Inferior parietal cortex (tissue), 1 donor: ENCODE results near the gene SSH2.
"Not testable (repeated sequence)": the region's sequence is repeated elsewhere in the genome, so short reads cannot be mapped to it uniquely, and the experiment has no call there.

Source experiments
- DNase-seq: peaks from one replicate; pipeline ENCODE4 v3.0.0-alpha.2; 2016; ENCODE audit errors: extremely low spot score

Gene SSH2

GRCh38 chr17:29929006-29929532 lies 959 bp downstream of the SSH2 start:
- DNase-seq: peak; percentile 59

- DNase-seq: no peak
Observed at GRCh38 chr17:29927546-29927945, 2.5 kb downstream of the SSH2 start.

- DNase-seq: no peak
Observed at GRCh38 chr17:29924786-29925185, 5.2 kb downstream of the SSH2 start.

GRCh38 chr17:29918922-29919856 lies 10.8 kb downstream of the SSH2 start:
- no peak for DNase-seq

GRCh38 chr17:29918016-29918415 lies 12.0 kb downstream of the SSH2 start:
- no peak for DNase-seq

- peak; percentile 13 for DNase-seq
Observed at GRCh38 chr17:29914819-29915537, 15.1 kb downstream of the SSH2 start.

- DNase-seq: no peak
Observed at GRCh38 chr17:29911641-29912177, 18.3 kb downstream of the SSH2 start.

GRCh38 chr17:29909236-29910003 lies 20.6 kb downstream of the SSH2 start:
- no peak for DNase-seq

- no peak for DNase-seq
Observed at GRCh38 chr17:29906969-29907368, 23.1 kb downstream of the SSH2 start.

GRCh38 chr17:29905879-29906167 lies 24.2 kb downstream of the SSH2 start:
- no peak for DNase-seq

GRCh38 chr17:29905086-29905878 lies 24.7 kb downstream of the SSH2 start:
- no peak for DNase-seq

- DNase-seq: no peak
Observed at GRCh38 chr17:29903471-29903870, 26.6 kb downstream of the SSH2 start.

GRCh38 chr17:29897136-29897535 lies 32.9 kb downstream of the SSH2 start:
- DNase-seq: not testable (repeated sequence)

GRCh38 chr17:29892201-29892600 lies 37.8 kb downstream of the SSH2 start:
- DNase-seq: no peak

GRCh38 chr17:29891131-29891530 lies 38.9 kb downstream of the SSH2 start:
- no peak for DNase-seq

GRCh38 chr17:29885031-29885640 lies 44.9 kb downstream of the SSH2 start:
- DNase-seq: no peak

- DNase-seq: no peak
Observed at GRCh38 chr17:29883497-29883896, 46.5 kb downstream of the SSH2 start.

GRCh38 chr17:29881256-29881655 lies 48.8 kb downstream of the SSH2 start:
- no peak for DNase-seq

- DNase-seq: no peak
Observed at GRCh38 chr17:29880031-29880430, 50.0 kb downstream of the SSH2 start.

GRCh38 chr17:29874931-29875596 lies 55.0 kb downstream of the SSH2 start:
- DNase-seq: no peak
